SU-DHL-6 (cell line): ENCODE results near the gene RIN3.

Source experiments
- H2AFZ ChIP-seq: fragments of 200-600 bp; sonication (generic); 2 replicates; pipeline ENCODE4 v1.6.1; 2014; ENCODE audit warnings: low read depth, mild to moderate bottlenecking, moderate library complexity, mixed read lengths, antibody characterized with exemption, low read length; ENCODE audit not compliant: severe bottlenecking
- H3F3A ChIP-seq: fragments of 200-600 bp; shearing (Covaris generic); 2 replicates; pipeline ENCODE4 v1.6.0; 2016; ENCODE audit warnings: antibody characterized with exemption, mild to moderate bottlenecking; ENCODE audit not compliant: insufficient read depth
- H3K27ac ChIP-seq: fragments of 200-600 bp; sonication (generic); 2 replicates; pipeline ENCODE4 v1.5.1; 2016; ENCODE audit warnings: low read depth, mild to moderate bottlenecking, low read length, moderate library complexity, mixed read lengths
- H3K27me3 ChIP-seq: fragments of 200-600 bp; sonication (generic), shearing (Covaris generic); 2 replicates; pipeline ENCODE4 v1.6.0; 2014; ENCODE audit warnings: mild to moderate bottlenecking, low read length
- H3K36me3 ChIP-seq: fragments of 200-600 bp; sonication (generic); 2 replicates; pipeline ENCODE4 v1.6.1; 2014; ENCODE audit warnings: mild to moderate bottlenecking, low read length, mixed read lengths
- H3K4me2 ChIP-seq: fragments of 300-600, 200-600 bp; shearing (Covaris generic), sonication (generic); 2 replicates; pipeline ENCODE4 v1.6.0; 2014; ENCODE audit warnings: low read length, low read depth, mild to moderate bottlenecking; ENCODE audit not compliant: poor library complexity, severe bottlenecking
- H3K4me3 ChIP-seq: fragments of 200-600 bp; sonication (generic); 2 replicates; pipeline ENCODE4 v1.5.1; 2014; ENCODE audit warnings: antibody characterized with exemption, low read length, mild to moderate bottlenecking, mixed read lengths; ENCODE audit not compliant: insufficient read depth, poor library complexity, severe bottlenecking
- H3K79me2 ChIP-seq: fragments of 200-600 bp; sonication (generic); 2 replicates; pipeline ENCODE4 v1.6.1; 2014; ENCODE audit warnings: mild to moderate bottlenecking, low read length, moderate library complexity; ENCODE audit not compliant: insufficient read depth
- H3K9ac ChIP-seq: fragments of 200-600 bp; sonication (generic); 2 replicates; pipeline ENCODE4 v1.7.0; 2014; ENCODE audit warnings: mild to moderate bottlenecking, low read length
- H3K9me2 ChIP-seq: fragments of 200-600 bp; sonication (generic); replicated peaks from 2 replicates; pipeline ENCODE4 v1.6.1; 2014; ENCODE audit warnings: low read length; ENCODE audit not compliant: insufficient read depth
- H3K9me3 ChIP-seq: fragments of 200-600 bp; sonication (generic); 2 replicates; pipeline ENCODE4 v1.6.1; 2014; ENCODE audit warnings: low read length, mixed read lengths; ENCODE audit not compliant: insufficient read depth
- H4K20me1 ChIP-seq: fragments of 200-600 bp; sonication (generic); 2 replicates; pipeline ENCODE4 v1.6.1; 2014; ENCODE audit warnings: low read depth, mild to moderate bottlenecking, antibody characterized with exemption, low read length, moderate library complexity, mixed read lengths
- CTCF ChIP-seq: fragments of 200-600 bp; sonication (generic); IDR thresholded peaks from one replicate; pipeline ENCODE4 v1.5.1; 2017; ENCODE audit warnings: antibody characterized with exemption, mild to moderate bottlenecking, low read length, moderate library complexity; ENCODE audit not compliant: insufficient read depth, poor library complexity, severe bottlenecking
- EZH2phosphoT487 ChIP-seq: fragments of 200-600 bp; sonication (generic), shearing (Covaris generic); conservative IDR thresholded peaks from 2 replicates; pipeline ENCODE4 v1.6.1; 2018; ENCODE audit warnings: mild to moderate bottlenecking, antibody characterized with exemption, low read length, moderate library complexity, mixed read lengths

The RIN3 gene

GRCh38 chr14:92525322-92526095, 11.9 kb downstream of the RIN3 start:
- Histone ChIP-seq H3K27me3 (no peaks in the 10 kb centered on the region), H3K4me3 (no peak overlapping the region), H3K4me2 (no peak overlapping the region), H3K36me3 (no peaks in the 10 kb centered on the region), H3K9me2 (no peaks in the 10 kb centered on the region), H3K9ac (no peak overlapping the region), H3K9me3 (no peaks in the 10 kb centered on the region), H4K20me1 (no peaks in the 10 kb centered on the region), H3F3A (no peaks in the 10 kb centered on the region), H3K79me2 (no peaks in the 10 kb centered on the region), H3K27ac (no peak overlapping the region), H2AFZ (no peak overlapping the region)
- TF ChIP-seq EZH2phosphoT487 (no peak), CTCF (no peak)

DNA sequence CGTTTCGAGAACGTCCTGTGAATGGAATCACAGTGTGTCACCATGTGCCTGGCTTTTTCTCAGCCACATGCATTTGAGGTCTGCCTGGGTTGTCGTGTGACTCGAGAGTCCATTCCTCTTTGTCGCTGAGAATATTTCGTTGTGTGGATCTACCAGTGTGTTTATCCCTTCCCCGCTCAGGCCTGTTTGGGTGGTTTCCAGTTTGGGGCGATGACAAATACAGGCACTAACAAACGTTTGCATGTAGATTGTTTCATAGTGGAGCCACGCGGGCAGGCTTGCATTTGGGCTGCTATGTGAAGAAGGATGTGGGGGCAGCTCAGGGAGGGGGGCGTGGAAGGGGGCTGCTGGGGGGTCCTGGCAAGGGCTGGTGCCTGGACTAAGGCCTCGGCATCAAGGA, 14.1 kb downstream of the RIN3 start:
- Histone ChIP-seq H2AFZ (no peak overlapping the region), H3K27me3 (no peaks in the 10 kb centered on the region), H3F3A (no peaks in the 10 kb centered on the region), H3K4me2 (no peak overlapping the region), H3K27ac (no peak overlapping the region), H4K20me1 (no peaks in the 10 kb centered on the region), H3K9ac (no peak overlapping the region), H3K4me3 (no peak overlapping the region), H3K9me3 (no peaks in the 10 kb centered on the region), H3K36me3 (no peaks in the 10 kb centered on the region), H3K9me2 (no peaks in the 10 kb centered on the region), H3K79me2 (no peaks in the 10 kb centered on the region)
- no peak for TF ChIP-seq CTCF
- TF ChIP-seq EZH2phosphoT487, result no peak

DNA sequence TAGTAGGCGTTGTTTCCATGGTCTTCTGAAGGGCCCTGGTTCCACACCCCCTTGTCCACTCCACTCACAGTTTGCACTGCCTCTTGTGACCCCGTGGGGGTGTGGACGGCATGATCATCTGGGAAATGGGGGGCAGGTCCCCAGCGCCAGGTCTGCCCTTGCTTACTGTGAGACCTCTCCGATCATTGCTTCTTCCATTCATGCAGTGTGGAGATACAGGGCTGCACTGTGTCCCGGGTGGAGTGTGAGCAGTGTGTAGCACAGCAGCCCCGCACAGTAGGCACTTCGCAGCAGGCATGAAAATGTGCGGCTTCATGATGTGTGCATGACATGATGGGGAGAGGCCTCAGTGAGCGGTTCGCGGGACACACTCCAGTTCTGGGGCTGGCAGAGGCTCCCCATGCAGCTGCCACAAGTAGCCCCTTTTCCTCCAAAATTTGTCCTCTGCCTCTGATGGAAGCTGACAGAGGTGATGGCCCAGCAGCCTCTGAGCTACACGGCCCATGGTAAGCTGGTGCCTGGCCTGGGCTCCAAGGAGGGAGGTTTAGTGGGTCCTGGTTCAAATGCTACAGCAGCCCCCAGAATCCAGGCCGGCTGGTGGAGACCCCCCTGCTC, 15.0 kb downstream of the RIN3 start:
- Histone ChIP-seq H2AFZ (no peak overlapping the region), H3K9ac (no peak overlapping the region), H3K9me3 (no peaks in the 10 kb centered on the region), H3K27me3 (no peaks in the 10 kb centered on the region), H3K79me2 (no peaks in the 10 kb centered on the region), H3K36me3 (no peaks in the 10 kb centered on the region), H3K4me3 (no peak overlapping the region), H4K20me1 (no peaks in the 10 kb centered on the region), H3K4me2 (no peak overlapping the region), H3F3A (no peaks in the 10 kb centered on the region), H3K9me2 (no peaks in the 10 kb centered on the region), H3K27ac (no peak overlapping the region)
- TF ChIP-seq CTCF, result no peak
- no peak for TF ChIP-seq EZH2phosphoT487
